ENCODE results near the gene SLC1A3.

- TF ChIP-seq CTCF (IDR thresholded peaks at IDR 0.05; ENCODE audit: low read depth, low read length): no peak
- no peak for TF ChIP-seq EZH2phosphoT487 (IDR thresholded peaks at IDR 0.05; ENCODE audit: low read depth)
Observed at GRCh38 chr5:36558641-36559040, 47.8 kb upstream of the SLC1A3 start.

All from OCI-LY3 (cell line).